ENCODE measurements around the gene CHMP4B. TPM values are rescaled to one million over a fixed set of nuclear protein-coding genes. Genes with fewer than 3 reads are reported as not detected.
A peak's percentile ranks its signal among the peaks of the same experiment; 100 is the strongest.

The CHMP4B gene
- total RNA-seq, 4 donors from 2014 or later, result 90.8 to 116 (median 100) TPM

DNA sequence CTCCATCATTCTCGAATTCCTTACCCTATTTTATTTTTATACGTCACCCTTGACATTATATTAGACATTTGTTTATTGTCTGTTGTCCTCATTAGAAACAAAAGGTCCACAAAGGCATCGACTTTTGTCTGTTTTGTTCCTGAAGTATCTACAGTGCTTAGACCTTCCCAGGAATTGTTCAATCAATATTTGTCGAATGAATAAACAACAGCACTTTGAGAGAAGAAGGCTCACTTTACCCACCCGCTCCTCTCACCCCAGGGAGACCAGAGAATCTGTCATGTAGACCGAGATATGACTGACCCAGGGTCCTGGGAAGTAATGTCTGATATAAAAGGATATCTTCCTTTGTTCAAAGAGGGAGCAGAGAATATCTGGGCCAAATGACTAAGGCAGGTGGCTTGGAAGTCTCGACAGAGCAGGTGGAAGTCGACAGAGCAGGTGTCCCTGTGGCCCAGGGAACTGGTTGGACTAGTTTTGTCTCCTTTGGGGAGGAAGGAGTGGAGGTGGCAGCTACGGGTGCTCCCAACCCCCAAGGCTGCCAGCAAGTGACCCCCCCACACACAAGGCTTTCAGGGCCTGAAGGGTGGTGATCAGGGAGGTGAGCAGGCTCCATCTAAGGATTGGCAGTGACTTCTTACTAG lies 14.8 kb upstream of the CHMP4B start:
- Histone ChIP-seq H3K27me3 (no peaks in the 10 kb centered on the region), H3K9me3 (no peaks in the 10 kb centered on the region), H3K4me3 (no peak overlapping the region), H3K27ac (replicated peaks in 1 of 4) (no peak overlapping the region), H3K4me1 (peaks cover 7 to 13% (median 10%) of the 10 kb centered on the region in 4 donors), H3K36me3 (peaks cover 0 to 4% (median 2%) of the 10 kb centered on the region in 4 donors)
- intact Hi-C loops (cut with DNase I), result no loop called here
- DNase-seq (ENCODE audit: extremely low spot score), result no peak
- WGBS, result 85% methylated on average over 9 of the region's 9 CpGs
- TF ChIP-seq EP300 (IDR thresholded peaks at IDR 0.05), result no peak
- no peak for TF ChIP-seq POLR2A (IDR thresholded peaks at IDR 0.05; ENCODE audit: low read depth)
- no peak for TF ChIP-seq POLR2AphosphoS5 (IDR thresholded peaks at IDR 0.05)
- TF ChIP-seq, protein P1, sequence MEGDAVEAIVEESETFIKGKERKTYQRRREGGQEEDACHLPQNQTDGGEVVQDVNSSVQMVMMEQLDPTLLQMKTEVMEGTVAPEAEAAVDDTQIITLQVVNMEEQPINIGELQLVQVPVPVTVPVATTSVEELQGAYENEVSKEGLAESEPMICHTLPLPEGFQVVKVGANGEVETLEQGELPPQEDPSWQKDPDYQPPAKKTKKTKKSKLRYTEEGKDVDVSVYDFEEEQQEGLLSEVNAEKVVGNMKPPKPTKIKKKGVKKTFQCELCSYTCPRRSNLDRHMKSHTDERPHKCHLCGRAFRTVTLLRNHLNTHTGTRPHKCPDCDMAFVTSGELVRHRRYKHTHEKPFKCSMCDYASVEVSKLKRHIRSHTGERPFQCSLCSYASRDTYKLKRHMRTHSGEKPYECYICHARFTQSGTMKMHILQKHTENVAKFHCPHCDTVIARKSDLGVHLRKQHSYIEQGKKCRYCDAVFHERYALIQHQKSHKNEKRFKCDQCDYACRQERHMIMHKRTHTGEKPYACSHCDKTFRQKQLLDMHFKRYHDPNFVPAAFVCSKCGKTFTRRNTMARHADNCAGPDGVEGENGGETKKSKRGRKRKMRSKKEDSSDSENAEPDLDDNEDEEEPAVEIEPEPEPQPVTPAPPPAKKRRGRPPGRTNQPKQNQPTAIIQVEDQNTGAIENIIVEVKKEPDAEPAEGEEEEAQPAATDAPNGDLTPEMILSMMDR (IDR thresholded peaks at IDR 0.05), result no peak

DNA sequence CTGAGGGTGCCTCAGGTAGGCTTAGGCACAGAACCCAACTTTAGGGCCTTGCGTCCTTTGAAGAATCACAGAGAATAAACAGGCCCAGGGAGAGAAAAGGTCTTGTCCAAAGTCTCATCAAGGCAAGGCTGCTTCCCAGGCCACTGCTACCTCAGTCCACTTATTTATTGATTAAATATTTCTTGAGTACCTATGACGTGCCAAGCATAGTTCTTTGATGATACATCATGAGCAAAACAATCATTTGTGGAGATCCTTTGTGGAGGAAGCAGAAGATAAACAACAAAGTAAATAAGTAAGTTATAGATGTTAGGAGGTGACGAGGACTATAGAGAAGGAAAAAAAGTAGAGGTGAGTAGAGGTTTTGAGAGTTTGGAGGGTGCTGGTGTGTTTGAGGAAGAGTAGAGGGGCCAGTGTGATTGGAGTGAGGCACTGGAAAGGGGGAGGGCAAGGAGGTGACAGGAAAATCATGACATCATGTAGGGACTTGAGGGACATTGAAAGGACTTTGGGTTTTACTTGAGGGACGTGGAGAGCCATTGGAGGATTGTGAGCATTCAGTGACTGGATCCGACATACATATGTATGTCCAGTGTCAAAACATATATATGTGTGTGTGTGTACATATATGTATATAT lies 14.1 kb upstream of the CHMP4B start:
- WGBS, result 94% methylated on average over 5 of the region's 5 CpGs
- DNase-seq (ENCODE audit: extremely low spot score), result no peak
- TF ChIP-seq, protein P1 (IDR thresholded peaks at IDR 0.05), result no peak
- TF ChIP-seq EP300 (IDR thresholded peaks at IDR 0.05) (no peak), POLR2AphosphoS5 (IDR thresholded peaks at IDR 0.05) (no peak), POLR2A (IDR thresholded peaks at IDR 0.05; ENCODE audit: low read depth) (no peak)
- intact Hi-C loops (cut with DNase I), result no loop called here
- H3K9me3 ChIP-seq, result no peaks in the 10 kb centered on the region
- H3K27me3 ChIP-seq, result no peaks in the 10 kb centered on the region
- H3K27ac ChIP-seq (replicated peaks in 1 of 4), result no peak overlapping the region
- H3K4me1 ChIP-seq, result peaks cover 7 to 13% (median 10%) of the 10 kb centered on the region in 4 donors
- H3K4me3 ChIP-seq, result no peak overlapping the region
- no peaks in the 10 kb centered on the region for H3K36me3 ChIP-seq

DNA sequence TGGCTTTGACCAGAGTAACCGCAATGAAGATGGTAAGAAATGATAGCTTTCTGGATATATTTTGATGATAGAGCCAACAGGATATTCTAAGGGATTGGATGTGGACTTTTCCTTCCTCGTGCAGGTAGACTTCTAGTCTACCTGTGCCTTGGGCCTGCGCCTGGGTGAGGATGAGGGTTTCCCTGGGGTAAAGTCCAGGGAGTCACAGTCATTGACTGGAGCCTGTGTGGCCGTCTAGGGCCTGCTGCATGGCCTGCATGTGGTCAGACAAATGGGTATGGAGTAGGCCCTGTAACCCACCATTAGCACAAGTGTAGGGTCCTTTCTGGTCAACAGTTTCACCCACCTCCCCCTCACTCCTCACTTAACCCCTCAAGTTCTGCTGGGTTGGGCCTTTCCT lies 12.7 kb upstream of the CHMP4B start:
- TF ChIP-seq POLR2A (IDR thresholded peaks at IDR 0.05; ENCODE audit: low read depth) (no peak), EP300 (IDR thresholded peaks at IDR 0.05) (no peak), POLR2AphosphoS5 (IDR thresholded peaks at IDR 0.05) (no peak)
- TF ChIP-seq, protein P1 (IDR thresholded peaks at IDR 0.05), result no peak
- Histone ChIP-seq H3K27ac (replicated peaks in 1 of 4) (no peak overlapping the region), H3K36me3 (no peaks in the 10 kb centered on the region), H3K9me3 (no peaks in the 10 kb centered on the region), H3K27me3 (no peaks in the 10 kb centered on the region), H3K4me1 (peaks cover 3 to 5% (median 4%) of the 10 kb centered on the region in 4 donors), H3K4me3 (no peak overlapping the region)
- intact Hi-C loops (cut with DNase I), result no loop called here
- WGBS, result 79% methylated on average over 4 of the region's 4 CpGs
- no peak for DNase-seq (ENCODE audit: extremely low spot score)

DNA sequence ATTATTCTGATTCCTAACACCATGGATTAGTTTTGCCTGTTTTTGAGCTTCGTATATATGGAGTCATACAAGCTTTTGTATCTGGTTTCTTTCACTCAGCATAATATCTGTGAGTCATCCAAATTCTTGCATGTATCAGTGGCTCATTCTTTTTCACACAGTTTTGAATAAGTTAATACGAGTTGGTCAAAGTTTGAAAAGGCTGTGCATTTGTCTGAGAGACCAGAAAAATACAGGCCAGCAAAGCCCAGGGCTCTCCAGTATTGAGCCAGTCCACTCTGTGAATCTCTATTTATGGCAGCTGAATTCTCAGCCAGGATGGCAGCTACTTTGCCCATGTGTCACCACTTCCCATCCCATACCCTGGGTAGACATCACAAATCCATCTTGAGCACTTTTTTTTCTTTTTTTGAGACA lies 7.2 kb upstream of the CHMP4B start:
- WGBS, result 25% methylated on average over 2 of the region's 2 CpGs
- no peak for TF ChIP-seq POLR2AphosphoS5 (IDR thresholded peaks at IDR 0.05)
- no peak for TF ChIP-seq EP300 (IDR thresholded peaks at IDR 0.05)
- TF ChIP-seq POLR2A (IDR thresholded peaks at IDR 0.05; ENCODE audit: low read depth), result no peak
- TF ChIP-seq, protein P1 (IDR thresholded peaks at IDR 0.05), result no peak
- intact Hi-C loops (cut with DNase I), result no loop called here

More for the DNA sequence above, 7.2 kb upstream of the CHMP4B start:
- Histone ChIP-seq H3K27me3 (no peaks in the 10 kb centered on the region), H3K36me3 (no peaks in the 10 kb centered on the region), H3K27ac (replicated peaks in 1 of 4) (peak overlapping the region; percentile 1 to 54 (median 30)), H3K9me3 (no peaks in the 10 kb centered on the region), H3K4me1 (no peaks in the 10 kb centered on the region), H3K4me3 (no peak overlapping the region)
- no peak for DNase-seq (ENCODE audit: extremely low spot score)

Data from esophagus muscularis mucosa (tissue), 4 donors.